Fibroblast of peridontal ligament (primary cell): ENCODE measurements around the gene SMIM12.

Source experiments
- DNase-seq: peaks from one replicate; pipeline ENCODE4 v3.0.0-alpha.2; 2010; ENCODE audit errors: extremely low read depth

SMIM12 gene

DNA sequence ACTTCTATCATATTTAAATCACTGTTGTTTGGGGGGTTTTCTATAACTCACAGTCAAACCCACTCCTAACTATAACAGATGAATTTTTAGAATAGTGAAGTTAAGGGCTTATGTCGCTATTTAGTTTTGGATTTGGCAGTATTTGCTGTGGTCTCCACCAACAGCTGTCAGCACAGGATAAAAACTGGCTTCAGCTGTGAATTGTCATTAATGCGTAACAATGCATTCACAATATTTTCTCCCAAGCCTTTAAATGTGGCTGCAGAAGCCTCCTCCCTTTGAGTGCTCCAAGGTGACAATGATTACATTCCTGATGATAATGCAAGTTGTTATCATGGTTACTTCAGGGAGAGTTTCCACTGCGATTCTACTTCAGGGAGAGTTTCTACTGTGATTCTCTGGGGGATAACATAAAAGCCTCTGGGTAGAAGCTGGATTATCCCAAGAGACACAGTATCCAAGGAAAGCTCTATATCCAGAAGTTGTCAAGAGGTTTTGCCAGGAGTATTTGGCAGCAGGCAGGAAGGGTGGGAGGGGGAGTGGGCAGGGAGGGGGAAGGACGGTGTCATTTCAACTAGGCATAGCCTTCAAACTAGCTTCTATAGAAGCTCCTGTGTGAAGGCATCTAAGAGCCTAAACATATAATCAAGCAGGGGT is 14.9 kb upstream of the SMIM12 start:
- DNase-seq = no peak

DNA sequence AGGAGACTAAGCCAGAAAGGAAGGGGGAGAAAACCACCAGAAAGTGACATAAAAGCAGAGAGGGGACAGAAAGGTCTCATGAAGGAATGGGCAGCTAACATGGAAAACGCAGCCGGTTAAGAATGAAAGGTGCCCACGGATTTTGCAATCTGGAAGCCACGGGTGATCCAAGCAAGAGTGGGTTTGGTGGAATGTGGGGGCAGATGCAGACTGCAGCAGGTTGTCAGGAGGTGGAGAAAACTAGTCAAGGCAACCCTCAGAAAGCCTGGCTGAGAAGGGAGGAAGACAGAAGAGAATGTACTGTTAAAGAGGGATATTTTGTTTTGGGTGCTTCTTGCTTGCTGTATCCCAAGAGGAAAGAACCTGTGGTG is 12.6 kb upstream of the SMIM12 start:
- DNase-seq = no peak

DNA sequence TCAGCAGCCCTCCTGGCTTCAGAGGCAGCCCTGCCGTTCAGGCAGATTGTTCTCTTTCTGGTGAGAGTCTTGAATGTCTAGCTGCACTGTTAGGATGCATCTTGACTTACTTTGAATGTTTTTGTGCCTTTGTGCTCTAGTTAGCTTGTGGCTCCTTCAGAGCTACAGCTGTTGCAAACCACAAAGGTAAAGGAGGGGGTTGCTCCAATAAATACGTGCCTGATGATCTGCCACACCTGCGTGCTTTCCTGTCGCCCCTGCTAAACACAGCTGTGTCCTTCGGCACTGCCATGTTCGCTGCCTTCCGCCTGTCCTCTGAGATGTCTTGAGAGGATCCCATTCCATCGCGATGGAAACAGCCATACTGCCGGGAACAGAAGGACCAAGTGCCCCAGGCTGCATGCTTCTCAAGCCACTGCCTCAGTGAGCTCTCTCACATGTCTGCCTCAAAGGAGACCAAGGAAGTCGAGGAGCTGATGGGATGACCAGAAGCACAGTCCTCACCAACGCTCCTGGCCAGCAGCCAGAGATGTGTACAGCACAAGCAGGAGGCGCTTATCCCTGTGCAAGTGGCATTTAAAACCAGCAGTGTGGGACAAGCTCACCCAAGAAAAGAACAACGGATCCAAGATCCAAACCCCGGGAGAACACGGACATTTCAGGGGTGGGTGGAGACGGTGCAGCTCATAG is 12.0 kb upstream of the SMIM12 start:
- DNase-seq = no peak

DNA sequence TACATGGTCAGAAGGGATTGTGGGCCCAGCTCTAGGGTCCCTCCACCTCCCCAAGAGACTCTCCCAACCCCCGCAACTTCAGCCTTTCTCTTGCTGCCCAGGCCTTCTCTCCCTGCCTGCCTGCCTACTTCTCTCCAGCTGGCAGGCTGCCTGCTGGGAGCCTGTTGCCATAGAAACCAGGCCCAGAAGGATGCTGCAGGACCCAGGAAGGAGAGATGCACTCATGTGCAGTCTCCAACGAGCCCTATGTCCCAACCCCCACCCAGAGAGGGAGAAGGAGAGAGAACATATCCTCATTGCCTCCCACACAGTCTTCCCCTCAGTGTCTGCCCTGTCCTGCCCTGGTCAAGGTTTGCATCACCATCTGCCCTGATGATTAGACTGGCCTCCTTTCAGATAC is 10.8 kb upstream of the SMIM12 start:
- no peak for DNase-seq

DNA sequence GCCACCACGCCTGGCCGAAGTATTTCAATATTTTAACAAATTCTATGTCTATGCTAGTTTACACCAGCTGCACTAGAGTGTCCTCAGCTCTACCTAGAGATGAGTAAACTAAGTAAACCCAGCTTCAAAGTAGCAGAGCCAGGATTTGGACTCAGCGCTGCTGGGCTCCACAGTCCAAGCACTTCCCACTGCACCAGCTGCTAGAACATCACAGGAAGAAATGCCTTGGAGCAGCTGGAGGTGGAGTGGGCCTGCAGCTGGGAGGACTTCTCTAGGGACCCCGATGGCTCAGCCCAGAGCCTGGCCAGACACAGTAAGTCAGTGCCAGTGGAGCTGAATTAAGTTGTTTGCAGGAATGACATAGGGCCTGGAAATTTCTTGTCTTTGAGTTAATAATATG is 10.2 kb upstream of the SMIM12 start:
- DNase-seq = no peak

DNA sequence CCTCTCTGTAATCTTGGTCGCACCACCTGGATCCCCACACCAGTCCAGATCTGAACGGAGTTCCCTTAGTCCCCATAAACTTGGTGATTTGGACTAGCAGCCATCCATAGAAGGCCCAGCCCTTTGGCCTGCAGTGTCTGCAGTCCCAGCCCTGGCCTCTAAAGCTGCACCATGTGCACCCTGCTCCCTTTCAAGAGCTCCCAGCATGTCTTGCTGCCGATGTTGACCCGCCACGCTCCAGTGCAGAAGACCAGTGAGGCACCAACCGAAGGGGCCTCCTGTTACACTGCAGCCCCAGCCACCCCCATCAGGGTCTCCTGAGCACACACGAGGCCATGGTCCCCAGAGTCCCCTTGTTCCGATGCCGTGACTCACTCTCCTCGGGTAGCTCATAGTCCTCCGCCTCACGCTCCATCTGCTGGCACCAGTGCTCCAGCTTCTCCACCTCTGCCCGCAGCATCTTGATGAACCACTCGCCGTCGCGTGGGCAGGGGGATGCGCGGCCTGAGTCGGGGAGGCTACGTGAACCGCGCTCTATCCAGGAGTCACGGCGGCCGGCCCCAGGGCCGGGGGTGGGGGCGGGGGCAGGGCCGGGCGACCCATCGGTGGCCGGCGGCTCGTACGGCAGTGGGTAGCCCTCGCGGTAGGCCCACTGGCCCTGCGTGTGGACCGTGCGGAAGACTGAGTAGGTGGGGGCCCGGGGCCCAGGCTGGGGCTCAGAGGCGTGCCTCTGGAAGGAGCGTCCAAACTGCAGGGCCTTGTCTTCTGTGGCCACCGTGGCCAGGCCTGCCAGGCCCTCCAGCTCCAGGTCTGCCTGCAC is 8.9 kb upstream of the SMIM12 start:
- no peak for DNase-seq

DNA sequence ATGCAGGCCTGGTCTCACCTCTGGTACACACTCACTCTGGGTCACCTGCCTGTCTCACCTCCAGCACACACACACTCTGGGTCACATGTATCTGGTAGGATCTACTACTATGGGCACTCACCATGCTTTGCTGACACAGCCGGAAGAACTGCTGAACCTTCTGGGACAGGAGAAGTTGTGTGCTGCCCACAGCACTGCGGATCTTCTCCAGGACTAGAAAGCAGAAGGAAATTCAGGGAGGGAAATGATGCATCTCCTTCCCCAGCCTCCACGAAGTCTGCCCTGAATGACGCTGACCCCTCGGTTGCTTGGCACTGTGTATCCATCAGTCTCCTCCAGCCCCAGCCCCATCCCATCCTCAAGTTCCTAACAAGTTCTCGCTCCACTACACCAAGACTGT is 7.9 kb upstream of the SMIM12 start:
- no peak for DNase-seq

DNA sequence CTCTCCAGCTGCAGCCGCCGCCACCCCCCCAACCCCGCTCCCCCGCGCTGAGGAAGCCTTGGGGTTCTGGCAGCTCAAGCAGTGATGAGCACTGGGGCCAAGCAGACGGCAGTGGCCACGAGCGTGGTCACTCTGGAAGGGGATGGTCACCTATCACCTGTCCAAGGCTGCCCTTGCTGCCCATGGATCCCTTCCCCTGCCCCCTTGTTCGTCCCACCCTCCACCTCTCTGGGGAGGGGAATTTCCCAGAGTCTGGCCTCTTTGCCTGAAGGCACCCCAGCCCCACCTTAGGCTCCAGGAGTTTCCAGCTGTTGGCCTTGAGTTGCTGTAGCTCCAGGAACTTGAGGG is 7.2 kb upstream of the SMIM12 start:
- DNase-seq = no peak

DNA sequence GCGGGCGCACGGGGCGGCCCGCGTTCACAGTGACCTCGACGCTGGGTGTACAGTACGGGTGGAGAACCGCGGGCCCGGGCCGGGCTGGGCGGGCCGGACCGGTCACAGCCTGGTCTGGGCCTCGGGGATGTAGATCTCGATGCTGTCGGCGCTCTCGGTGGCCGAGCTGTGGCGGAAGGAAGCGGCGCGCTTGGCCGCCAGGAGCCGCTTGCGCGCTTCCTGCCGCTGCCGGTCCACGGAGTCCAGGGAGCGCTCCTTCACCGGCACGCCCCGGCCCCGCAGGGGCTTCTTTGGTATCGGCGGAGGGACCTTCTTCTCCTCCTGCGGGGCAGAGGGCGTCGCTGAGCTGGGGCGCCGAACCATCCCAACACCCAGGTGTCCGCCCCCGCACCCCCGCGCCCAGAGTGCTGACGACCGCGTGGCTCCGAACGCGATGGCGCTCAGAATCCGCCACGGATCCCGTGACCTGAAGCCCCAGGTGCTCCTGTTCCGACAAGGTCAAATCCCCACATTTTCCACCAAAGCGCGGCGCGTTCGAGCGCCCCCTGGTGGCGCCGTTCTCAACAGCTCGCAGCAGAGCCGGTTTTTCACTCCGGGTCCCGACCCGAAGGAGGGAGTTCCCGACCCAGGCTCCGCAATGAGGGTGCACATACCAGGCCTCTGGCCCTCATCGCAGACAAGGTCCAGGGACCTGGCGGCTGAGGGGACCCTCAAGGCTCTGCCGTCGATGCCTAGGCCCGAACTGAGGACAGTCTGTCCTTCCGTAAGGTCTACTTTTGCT is 6.6 kb upstream of the SMIM12 start:
- peak; percentile 67 for DNase-seq

DNA sequence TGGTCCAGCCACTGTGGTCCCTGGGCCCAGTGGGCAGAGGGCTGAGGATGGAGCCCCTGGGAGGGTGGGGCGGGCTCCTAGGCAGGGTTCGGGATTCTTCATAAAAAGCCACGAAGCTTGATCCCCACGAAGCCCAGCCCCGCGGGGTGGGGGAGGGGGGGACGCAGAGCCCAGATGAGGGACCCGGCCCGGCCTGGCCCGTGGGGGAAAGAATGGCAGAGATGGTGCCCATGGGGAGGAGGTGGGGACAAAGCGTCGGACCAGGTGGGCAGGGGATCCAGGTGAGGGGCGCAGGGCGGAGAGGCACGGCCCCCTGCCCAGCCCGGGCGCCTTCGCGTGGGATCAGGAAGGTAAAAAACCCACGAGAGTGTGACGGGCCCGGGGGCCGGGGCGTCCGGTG is 6.0 kb upstream of the SMIM12 start:
- DNase-seq = no peak

DNA sequence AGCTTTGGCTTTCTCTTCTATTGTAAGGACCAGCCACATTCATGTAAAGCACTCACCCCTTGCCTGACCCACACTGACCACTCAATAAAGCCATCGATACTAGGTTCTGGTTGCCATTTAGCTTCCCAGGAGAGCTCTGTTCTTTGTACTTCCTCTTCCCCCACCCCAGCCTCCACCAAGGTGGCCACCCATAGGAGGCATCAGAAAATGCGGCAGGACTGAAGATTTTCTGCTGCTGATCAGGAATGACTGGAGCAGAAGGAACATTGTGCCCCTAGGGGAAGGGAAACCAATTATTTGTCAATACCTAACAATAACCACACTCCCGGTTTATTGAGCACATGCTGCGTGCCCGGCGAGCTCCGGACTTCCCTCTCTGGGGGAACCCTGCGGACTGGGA is 5.2 kb upstream of the SMIM12 start:
- DNase-seq = no peak

DNA sequence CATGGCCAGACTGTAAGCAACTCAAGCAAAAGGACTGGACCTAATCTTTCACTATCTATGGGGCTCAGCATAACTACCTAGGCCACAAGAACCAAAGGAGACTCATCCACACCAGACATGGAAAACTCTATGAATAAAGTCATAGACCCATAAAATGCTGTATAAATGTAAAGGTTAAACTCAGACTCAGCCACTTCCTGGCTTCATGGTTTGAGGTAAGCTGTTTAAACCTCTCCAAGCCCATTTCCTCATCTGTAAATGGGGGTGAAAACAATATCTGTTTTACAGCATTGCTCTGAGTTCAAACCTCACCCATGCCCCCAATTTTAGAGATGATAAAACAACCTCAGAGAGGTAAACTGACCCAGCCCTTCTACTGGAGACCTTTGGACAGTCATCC is 4.0 kb upstream of the SMIM12 start:
- no peak for DNase-seq

DNA sequence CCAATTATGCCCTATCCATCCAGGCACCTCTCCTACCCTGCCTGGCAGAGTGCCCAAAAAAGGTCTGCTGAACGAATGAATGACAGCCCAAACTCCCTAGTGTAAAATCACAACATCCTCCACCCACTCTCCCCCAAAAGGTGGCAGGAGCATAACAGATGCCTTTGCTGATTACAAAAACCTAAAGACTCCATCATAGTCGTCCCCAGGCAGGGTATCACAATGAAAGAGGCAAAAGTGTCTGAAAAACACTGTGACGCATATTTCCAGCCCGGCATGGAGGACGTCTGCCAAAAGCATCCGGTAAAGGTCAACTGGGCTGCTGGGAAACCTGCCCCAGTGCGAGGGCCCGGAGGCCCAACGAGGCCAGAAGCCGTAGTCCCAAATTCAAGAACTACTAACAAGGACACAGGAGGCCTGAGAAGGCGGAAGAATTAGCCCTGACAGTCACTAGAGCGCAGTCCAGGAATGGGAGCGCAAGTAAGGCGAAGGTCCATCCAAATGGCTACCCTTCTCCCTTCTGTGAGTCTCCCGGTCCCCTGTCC is 576 bp downstream of the SMIM12 start:
- DNase-seq = peak; percentile 32

DNA sequence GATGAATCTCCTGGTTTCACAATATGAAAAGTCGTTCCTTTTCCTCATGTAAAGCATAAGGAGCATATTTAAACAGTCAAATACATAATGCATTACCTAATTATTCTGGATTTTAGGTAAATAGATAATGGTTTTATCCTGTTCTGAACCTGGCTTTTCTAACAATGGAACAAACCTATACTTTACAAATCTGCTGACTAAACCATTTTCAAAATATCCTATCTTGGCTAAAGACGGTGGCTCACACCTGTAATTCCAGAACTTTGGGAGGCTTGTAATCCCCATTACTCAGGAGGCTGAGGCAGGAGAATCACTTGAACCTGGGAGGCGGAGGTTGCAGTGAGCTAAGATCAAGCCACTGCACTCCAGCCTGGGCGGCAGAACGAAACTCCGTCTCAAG is 2.9 kb downstream of the SMIM12 start:
- no peak for DNase-seq

DNA sequence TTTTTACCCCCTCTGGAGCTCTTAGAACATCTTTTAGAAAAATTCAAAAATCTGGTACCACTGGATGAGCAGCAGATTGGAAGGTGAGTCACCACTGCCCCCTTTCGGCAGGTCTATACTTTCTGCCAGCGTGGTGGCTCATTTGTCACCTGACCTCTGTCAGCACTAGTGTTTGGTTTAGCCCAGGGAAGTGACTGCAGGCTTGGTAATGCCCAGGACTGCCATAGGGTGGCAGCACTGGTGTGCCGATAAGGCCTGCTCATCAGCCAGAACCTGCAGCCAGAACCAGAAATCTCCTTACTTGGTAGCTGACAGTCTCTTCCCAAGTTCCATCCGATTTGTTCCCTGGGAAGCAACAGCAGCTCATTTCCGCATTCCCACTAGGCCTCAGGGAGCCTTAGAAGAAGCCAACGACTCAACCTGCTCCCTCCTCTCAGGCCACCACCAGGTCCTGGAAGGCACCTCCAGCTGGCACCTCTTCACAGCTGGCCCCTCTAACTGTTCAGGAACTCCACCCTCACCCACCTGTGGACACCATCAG is 6.8 kb downstream of the SMIM12 start:
- peak; percentile 95 for DNase-seq

DNA sequence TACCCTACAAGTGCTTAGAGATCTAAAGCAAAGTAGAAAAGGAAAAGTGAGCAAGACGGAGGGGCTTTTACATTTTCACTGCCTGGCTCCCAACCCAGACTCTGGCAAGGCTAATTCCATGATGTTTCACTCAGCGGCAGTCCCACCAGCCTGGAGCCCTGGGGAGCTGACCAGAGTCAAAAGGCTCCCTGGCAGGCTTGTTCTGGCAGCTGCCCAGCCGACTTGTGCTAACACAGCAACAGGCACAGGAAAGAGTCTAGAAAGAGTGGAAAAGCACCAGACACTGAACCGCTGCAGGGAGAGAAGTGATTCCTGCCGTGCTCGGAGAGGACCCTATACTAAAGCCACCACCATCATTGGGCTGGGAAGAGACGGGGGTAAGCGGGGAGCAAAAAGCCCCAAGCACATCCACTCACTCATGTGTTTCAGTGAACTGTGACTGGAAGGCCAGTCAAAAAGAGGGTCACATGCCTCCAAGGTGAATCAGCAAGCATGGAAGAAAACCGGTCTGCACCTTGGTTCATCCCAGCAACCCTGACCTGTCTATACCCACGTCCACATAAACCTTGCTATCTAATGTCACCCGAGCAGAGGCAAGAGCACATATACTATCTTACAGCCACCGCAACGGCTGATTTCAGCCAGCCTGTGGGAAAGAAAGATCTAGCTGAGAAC is 8.0 kb downstream of the SMIM12 start:
- peak; percentile 24 for DNase-seq

DNA sequence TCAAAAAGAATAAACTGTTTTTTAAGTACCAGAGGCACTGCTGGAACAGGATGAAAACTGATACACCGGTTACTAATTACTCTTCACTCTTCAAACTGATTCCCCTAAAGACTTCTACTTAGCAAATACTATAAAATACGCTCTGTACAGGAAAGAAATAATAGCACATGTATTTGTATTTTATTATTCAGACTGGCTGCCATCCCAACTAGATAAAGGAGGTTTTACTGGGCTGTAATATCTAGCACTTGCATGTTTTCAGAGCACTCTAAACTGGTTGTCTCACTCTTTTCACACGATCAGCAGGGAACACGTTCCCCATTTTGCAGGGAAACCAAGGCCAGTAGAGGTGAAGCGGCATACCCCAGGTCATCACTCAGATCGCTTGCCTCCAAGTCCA is 9.2 kb downstream of the SMIM12 start:
- no peak for DNase-seq

DNA sequence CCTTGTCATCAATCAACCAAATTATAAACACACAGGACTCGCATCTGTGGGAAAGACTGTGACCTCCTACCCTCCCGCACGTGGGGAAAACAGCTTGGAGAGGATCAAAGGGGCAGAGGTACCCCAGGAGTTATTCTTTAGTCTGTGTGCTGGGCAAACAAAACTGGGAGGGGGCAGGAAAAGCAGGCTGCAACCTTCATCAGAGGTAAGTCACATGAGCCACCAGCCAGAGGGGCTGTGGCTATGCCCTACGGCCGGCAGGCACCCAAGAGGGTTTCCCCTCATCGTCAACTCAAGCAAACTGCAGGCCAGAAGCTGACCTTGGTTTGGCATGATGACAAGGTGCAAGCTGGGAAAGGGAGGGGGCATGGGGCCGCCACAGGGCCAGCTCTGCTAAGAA is 12.5 kb downstream of the SMIM12 start:
- no peak for DNase-seq

DNA sequence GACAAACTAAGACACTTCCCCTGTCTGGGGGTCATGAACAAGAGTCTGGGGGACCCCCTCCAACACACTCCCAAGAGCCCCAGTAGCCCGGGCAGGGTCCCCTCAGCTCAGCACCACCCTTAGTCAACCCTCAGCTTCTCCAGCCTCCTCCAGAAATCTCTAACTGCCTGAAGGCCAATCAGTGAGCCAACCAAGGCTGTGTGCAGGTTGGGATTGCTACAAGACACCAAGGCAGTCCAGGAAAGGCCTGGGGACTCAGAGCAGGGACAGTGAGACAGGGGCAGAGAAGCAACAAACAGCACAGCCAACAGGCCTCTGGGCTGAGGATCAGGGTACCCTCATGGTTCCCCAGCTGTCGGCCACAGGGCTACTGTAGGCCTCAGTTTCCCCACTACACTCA is 13.3 kb downstream of the SMIM12 start:
- no peak for DNase-seq

DNA sequence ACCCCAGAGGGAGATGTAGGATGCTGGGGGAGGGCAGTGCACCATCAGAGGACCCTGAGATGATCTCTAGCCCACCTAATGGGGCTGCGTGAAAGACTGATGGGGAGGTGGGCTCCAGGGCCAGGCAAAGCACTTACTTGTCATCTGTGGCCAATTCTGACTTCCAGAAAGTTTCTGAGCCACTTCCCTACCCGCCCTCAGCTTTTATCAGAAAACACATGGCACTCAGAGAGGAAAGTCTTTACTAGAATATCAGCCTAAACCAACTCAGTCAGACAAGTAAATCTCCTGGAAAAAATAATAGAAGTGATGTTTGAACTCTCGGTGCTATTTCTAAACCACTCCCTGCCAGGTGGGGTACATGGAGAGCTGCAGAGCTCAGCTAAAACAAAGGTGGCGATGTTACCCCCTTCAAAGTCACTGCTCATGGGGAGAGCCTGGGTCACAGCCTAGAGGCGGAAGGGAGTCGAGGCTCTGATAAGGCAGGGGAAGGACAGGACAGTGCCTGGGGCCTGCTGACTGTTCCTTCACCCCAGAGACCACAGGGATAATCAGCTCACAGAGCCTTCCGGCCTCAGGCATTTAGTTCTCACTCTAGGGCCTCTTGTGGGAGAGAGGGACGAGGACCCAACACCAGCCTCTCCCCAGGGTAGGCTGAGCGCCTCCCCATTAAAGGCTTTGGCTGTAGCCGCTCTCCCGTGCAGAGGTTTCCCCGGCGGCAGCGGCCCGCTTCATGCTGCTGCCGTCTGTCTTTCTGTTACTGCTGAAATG is 14.2 kb downstream of the SMIM12 start:
- no peak for DNase-seq

DNA sequence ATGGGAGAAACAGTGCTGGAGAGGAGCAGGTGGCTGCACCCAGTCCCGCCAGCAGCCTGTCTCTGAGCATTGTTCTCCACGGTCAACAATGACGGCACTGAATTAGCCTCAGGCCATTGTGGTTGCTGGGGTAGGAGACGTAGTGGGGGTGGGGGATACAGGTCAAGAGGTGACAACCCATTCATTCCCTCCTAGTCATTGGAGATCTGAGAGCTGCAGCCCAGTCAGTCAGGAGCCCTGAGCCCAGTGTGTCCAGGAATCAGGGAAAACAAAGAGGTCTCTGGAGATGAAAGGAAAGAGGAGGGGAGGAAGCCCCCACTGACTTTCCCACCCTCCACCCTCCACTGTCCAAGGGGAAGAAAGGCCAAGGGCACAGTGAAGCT is 15.3 kb downstream of the SMIM12 start:
- DNase-seq = no peak
